Neural progenitor cell (in vitro differentiated cells): ENCODE results near the gene XPR1.

Source experiments
- EZH2 ChIP-seq: fragments of 200-600 bp; sonication (generic); IDR thresholded peaks from 2 replicates; pipeline ENCODE4 v1.6.1; 2017; ENCODE audit warnings: antibody characterized with exemption, mild to moderate bottlenecking, moderate library complexity
- EZH2phosphoT487 ChIP-seq: fragments of 200-600 bp; sonication (generic); IDR thresholded peaks from 2 replicates; pipeline ENCODE4 v1.6.1; 2017; ENCODE audit warnings: antibody characterized with exemption
- TF ChIP-seq, protein P1 (sequence below): fragments of 200-600 bp; sonication (generic); IDR thresholded peaks from 2 replicates; pipeline ENCODE4 v1.5.1; 2017; ENCODE audit warnings: antibody characterized with exemption, mild to moderate bottlenecking

DNA sequence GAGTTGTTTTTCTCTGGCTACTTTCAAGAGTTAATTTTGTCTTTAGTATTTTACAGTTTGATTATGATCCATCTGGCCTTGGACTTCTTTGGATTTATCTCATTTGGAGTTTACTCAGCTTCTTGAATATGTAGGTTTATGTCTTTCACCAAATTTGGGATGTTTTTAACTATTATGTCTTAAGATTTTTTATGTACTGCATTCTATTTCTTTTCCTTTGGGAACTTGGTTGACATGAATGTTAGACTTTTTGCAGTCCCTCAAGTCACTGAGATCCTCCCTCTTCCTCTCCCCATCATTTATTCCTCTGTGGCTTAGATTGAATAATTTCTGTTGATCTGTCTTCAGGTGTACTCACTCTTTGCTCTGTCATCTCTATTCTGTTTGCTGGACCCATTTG, 112.0 kb downstream of the XPR1 start:
- no peak for TF ChIP-seq EZH2
- TF ChIP-seq, protein P1, sequence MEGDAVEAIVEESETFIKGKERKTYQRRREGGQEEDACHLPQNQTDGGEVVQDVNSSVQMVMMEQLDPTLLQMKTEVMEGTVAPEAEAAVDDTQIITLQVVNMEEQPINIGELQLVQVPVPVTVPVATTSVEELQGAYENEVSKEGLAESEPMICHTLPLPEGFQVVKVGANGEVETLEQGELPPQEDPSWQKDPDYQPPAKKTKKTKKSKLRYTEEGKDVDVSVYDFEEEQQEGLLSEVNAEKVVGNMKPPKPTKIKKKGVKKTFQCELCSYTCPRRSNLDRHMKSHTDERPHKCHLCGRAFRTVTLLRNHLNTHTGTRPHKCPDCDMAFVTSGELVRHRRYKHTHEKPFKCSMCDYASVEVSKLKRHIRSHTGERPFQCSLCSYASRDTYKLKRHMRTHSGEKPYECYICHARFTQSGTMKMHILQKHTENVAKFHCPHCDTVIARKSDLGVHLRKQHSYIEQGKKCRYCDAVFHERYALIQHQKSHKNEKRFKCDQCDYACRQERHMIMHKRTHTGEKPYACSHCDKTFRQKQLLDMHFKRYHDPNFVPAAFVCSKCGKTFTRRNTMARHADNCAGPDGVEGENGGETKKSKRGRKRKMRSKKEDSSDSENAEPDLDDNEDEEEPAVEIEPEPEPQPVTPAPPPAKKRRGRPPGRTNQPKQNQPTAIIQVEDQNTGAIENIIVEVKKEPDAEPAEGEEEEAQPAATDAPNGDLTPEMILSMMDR = no peak
- TF ChIP-seq EZH2phosphoT487 = no peak
